ENCODE data around the gene CC2D1B. TPM values are rescaled to one million over a fixed set of nuclear protein-coding genes. Genes with fewer than 3 reads are reported as not detected.
A peak's percentile ranks its signal among the peaks of the same experiment; 100 is the strongest.

CC2D1B gene
- total RNA-seq, 1 experiment from 2014 or later: 24.3 TPM

- Histone ChIP-seq H2AK5ac (ENCODE audit: insufficient read length, low read length) (no peak overlapping the region), H2BK12ac (ENCODE audit: insufficient read length, low read depth, low read length) (no peak overlapping the region), H3K18ac (ENCODE audit: insufficient read length, low read depth, low read length) (no peak overlapping the region), H2BK120ac (ENCODE audit: low read depth, low read length, poor library complexity, severe bottlenecking) (no peak overlapping the region), H3K4ac (ENCODE audit: low read depth, low read length) (no peak overlapping the region), H3K4me1 (ENCODE audit: insufficient read depth, low read length) (no peaks in the 10 kb centered on the region), H3K27ac (ENCODE audit: insufficient read length, low read depth, low read length) (no peak overlapping the region), H3K79me2 (ENCODE audit: insufficient read depth, low read length) (no peaks in the 10 kb centered on the region), H2BK15ac (ENCODE audit: low read depth, low read length) (no peak overlapping the region), H4K91ac (ENCODE audit: insufficient read length, low read depth, low read length) (no peak overlapping the region), H3K14ac (ENCODE audit: insufficient read depth, low read length) (no peak overlapping the region), H3T11ph (ENCODE audit: low read length) (no peak overlapping the region), H3K23ac (ENCODE audit: insufficient read length, low read depth, low read length) (no peak overlapping the region), H2BK5ac (ENCODE audit: insufficient read length, low read length) (no peak overlapping the region), H4K5ac (ENCODE audit: insufficient read length, low read depth, low read length) (no peak overlapping the region), H2BK20ac (ENCODE audit: low read depth, low read length, poor library complexity, severe bottlenecking) (no peak overlapping the region), H3K79me1 (ENCODE audit: insufficient read depth, low read depth, low read length, poor library complexity, severe bottlenecking) (no peaks in the 10 kb centered on the region), H4K20me1 (ENCODE audit: control insufficient read depth, insufficient read depth, insufficient read length) (no peaks in the 10 kb centered on the region), H3K9ac (ENCODE audit: extremely low read depth, insufficient read length, low read length) (no peak overlapping the region), H3K23me2 (ENCODE audit: insufficient read length, low read depth, low read length, poor library complexity, severe bottlenecking) (no peaks in the 10 kb centered on the region), H3K9me3 (ENCODE audit: control insufficient read depth, low read depth, low read length) (no peaks in the 10 kb centered on the region), H3K56ac (ENCODE audit: insufficient read length, low read depth, low read length) (no peak overlapping the region), H4K8ac (replicated peaks; ENCODE audit: insufficient read length, low read depth, low read length) (no peak overlapping the region), H3K4me2 (ENCODE audit: insufficient read depth, insufficient read length, low read length) (no peak overlapping the region), H2AFZ (ENCODE audit: low read length) (no peak overlapping the region), H3K27me3 (ENCODE audit: insufficient read depth, low read length) (no peaks in the 10 kb centered on the region)
- no peak overlapping the region for H3K4me3 Mint-ChIP-seq
- H3K4me1 Mint-ChIP-seq: no peaks in the 10 kb centered on the region
- no peaks in the 10 kb centered on the region for H3K9me3 Mint-ChIP-seq
- H3K27me3 Mint-ChIP-seq (ENCODE audit: low read depth): no peaks in the 10 kb centered on the region
- H3K36me3 Mint-ChIP-seq (ENCODE audit: insufficient read depth in 1 of 3, low read depth in 3 of 3): peaks cover 55 to 90% (median 78%) of the 10 kb centered on the region in 3 experiments
- DNase-seq: no peak
- peak overlapping the region in 2 of 3 experiments; percentile 70 to 78; a peak in 3 of 7 replicates for H3K27ac Mint-ChIP-seq
- no CpG with 5 or more reads among the region's 5 CpGs for WGBS (ENCODE audit: extremely low coverage, insufficient read length, low lambda C conversion rate)
- TF ChIP-seq CTCF (conservative IDR thresholded peaks at IDR 0.05): no peak
Observed at GRCh38 chr1:52386458-52386857, 20.5 kb upstream of the CC2D1B start.

Data from H9 (cell line).